Stimulated activated CD8-positive, alpha-beta memory T cell treated with anti-CD3 and anti-CD28 coated beads, Interleukin-4, amount 100 ng/mL, for 24 hours (primary cell): ENCODE data around the gene OR51E1.

Experiments
- DNase-seq: peaks from one replicate; pipeline ENCODE4 v3.0.0-alpha.2; 2020; ENCODE audit warnings: low read depth

The OR51E1 gene

GRCh38 chr11:4654635-4655369 lies 11.0 kb downstream of the OR51E1 start:
- no peak for DNase-seq

DNA sequence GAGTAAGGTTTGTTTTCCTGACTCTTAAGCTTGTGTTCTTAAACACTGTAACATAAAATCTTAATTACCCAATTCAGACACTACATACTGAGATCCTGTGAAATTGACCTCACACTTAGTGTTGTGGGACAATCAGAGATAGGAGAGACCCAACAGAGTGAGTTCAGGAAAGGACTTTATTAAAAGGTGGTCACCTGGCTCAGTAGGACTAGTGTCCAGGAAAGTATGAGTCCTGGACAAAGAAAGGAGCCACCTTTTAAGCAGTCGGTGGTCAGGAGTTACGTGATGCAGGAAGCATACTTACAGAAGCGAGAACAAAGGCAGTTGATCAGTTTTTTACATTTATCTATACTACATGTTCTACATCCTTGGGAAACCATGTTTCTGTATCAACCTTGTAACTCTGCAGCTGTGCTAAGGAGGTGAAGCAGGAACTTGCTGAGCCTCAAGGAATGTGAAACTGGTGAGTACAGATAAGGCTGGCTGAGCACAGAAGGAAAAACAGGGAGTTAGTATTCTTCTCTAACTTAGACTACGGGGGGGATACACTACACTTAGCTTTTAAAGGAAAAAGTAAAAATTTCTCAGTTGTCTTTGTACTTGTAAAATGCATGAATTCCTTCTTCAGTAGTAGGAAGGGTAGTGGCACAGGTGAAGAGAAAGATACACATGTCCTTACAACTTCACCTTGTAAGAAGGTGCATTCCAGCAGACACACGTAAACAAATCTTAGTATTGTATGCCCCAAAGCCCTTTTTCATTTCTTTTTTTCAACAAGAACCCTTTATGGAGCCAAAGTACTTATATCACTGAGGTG lies 15.1 kb downstream of the OR51E1 start:
- no peak for DNase-seq

DNA sequence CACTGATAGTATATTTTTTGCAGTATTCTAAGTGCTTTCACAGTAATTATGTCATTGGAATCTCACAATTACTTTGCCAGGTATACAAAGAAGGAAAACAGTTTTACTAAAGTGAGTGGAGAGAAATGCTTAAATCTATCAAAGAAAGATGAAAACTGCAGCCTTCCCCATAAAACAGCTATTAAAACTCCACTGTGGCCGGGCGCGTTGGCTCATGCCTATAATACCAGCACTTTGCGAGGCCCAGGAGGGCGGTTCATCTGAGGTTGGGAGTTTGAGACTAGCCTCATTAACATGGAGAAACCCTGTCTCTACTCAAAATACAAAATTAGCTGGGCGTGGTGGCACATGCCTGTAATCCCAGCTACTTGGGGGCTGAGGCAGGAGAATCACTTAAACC lies 19.1 kb downstream of the OR51E1 start:
- no peak for DNase-seq

DNA sequence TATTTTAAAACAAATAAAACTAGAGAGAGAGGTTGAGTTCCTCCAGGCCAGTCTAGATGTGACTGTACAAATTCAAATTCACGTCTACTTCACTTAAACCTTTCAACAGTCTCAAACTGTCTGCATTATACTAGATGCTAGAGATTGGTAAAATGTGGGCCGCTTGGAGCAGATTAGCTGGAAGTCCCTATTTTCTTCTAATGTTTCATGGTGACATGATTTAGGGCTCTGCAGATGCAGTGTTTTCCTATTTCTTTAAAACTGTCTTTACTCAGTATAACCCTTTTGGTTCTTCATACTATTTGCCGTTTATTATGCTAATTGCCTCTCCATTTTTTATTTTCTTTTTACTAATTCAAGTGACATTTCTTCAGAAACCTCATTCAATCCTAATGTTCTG lies 20.4 kb downstream of the OR51E1 start:
- DNase-seq = no peak

DNA sequence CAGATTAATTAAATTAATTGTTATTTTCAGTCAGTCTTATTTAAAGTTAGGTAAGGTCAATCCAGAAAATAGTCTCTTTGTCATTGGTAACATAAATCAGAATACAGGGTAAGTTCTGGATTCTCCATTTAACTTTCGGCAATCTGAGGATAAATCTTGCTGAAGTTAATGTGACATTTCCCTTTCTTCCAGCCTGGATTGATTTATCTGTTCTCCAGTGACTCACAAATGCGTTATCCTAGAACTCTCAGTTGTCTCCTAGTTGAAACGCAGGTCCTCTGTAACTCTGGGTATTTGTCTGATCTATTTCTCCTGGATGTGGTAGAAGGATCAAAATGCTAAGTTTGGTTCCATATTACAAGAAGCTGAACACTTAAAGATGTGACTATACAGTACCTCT lies 21.0 kb downstream of the OR51E1 start:
- no peak for DNase-seq

GRCh38 chr11:4665424-4665823 lies 21.6 kb downstream of the OR51E1 start:
- DNase-seq = no peak

DNA sequence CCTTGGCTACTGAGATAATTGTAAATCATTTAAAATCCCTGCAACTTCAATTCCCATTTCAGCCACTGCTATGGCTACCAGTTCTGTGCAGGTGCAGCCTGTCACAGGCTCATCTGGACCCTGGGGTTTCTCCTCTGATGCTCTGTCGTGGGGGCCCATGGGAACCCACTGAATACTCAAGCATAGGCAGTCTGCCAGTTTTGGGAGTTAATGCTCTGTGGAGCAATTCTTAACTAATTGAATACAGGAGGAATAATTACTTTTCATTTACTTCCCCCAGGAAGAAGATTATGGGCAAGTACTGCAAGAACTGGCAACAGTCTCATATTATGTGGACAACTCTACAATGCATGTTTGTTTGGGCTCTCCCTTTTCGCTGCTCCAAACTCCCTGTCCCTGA lies 28.0 kb downstream of the OR51E1 start:
- no peak for DNase-seq

GRCh38 chr11:4672470-4672869 lies 28.7 kb downstream of the OR51E1 start:
- no peak for DNase-seq

DNA sequence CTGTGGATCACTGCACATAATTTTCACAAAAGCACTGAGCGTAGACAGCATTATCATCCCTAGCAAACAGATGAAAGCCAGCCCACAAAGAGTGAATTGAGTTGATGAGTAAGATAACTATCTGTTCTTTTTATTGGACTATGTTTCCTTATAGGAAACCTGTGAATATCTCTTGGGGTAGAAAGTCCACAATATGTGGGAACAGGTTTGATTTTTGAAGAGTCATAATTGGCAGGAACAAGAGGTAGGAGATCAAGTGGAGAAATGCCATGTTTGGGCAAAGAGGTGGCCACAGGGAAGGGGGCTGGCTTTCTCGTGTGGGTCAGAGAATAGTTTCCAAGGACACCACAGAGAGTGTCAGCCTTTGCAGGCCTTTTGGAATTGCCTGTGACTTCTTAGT lies 30.0 kb downstream of the OR51E1 start:
- no peak for DNase-seq

- DNase-seq = no peak
Observed at GRCh38 chr11:4677948-4678347, 34.2 kb downstream of the OR51E1 start.

DNA sequence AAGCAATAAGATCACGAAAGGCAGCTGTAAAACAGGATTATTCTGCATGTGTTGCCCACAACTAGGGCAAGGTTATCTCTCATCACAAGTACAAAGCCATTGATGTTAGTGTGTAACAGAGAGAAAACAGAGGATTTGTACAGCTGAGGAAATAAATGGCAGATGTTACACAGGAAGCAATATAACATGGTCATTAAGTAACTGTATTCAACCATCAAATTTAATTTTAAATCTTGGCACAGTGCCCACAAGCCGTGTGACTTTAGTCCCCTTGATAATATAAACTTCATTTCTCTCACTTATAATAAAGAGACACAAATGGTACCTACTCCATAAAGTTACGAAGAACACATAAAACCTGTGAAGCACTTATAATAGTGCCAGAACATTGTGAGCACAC lies 36.6 kb downstream of the OR51E1 start:
- no peak for DNase-seq

DNA sequence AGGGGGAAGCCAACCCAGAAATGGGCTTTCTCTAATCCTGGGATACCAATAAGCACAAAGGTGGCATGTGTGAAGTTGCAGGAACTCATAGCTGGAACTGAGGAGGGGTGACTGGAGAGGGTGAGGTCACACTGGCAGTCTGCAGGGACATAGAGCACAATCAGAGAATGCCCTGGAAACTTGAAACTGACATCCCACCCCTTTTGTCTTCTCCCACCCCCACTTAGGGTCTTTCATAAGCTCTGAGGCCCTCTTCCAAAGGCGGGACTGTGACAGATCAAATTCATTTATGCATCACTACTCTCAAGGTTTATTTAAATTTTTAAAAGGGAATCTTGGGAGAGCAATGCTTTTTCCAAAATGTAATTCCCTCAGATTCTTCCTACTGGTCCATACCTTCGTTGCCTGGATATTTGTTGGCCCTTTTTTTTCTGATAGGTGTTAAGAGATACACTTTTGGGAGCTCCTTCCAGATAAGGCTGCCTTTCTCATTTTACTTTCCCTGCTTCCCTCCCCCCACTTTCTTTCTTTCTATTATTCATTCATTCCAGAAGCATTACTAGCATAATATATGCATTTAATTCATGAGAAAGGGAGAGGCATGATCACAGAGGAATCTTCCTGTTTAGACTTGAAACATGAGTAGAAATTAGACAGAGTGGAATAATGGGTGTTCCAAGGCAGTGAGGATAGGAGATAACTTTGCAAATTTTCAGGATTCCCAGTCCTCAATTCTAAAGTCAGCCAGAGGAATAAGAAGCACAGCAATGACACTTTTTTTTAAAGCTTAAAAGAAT lies 39.0 kb downstream of the OR51E1 start:
- DNase-seq = no peak

DNA sequence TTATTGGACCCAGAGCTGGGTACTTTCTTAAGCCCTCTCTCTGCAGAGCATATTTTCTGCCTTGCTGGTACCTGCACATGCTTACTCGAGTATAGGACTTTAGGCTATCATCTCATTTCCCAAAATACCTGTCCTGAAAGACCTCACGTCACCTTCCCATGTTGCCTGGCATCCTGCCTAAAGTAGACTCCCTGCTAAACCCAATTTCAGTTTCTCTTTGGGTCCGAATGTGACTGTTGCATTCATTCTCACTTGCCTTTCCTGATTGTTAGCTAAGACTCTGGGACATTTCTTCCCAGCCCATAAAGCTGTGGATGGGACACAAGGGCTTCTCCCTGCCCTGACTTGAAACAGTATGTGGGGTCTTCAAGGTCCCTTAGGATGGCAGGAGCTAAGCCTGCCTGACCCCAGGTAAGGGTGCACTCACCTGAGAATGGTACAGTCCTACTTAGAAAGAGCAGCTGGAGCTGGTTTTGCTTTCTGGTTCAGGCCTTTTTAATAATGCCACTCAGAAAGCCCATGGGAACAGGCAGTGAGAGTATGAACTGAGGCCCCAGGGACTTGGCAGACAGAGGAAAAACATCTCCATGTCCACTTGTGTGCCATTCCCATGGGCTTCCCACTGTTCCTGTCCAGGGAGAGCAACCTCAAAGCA lies 41.0 kb downstream of the OR51E1 start:
- DNase-seq = no peak

GRCh38 chr11:4695442-4695841 lies 51.7 kb downstream of the OR51E1 start:
- no peak for DNase-seq

- DNase-seq = no peak
Observed at GRCh38 chr11:4697585-4697984, 53.8 kb downstream of the OR51E1 start, which contains the start of gene OR51E2. OR51E2 (minus strand) TSS chr11:4697853; CDS start chr11:4682711, 15,142 bp downstream.

- DNase-seq = no peak
Observed at GRCh38 chr11:4699697-4700435, 56.1 kb downstream of the OR51E1 start.

GRCh38 chr11:4700436-4700820 lies 56.6 kb downstream of the OR51E1 start:
- no peak for DNase-seq

GRCh38 chr11:4704054-4704789 lies 60.4 kb downstream of the OR51E1 start, which contains the start of gene MMP26:
MMP26 (plus strand) TSS chr11:4704784.
- DNase-seq = no peak

- no peak for DNase-seq
Observed at GRCh38 chr11:4704790-4705334, 61.1 kb downstream of the OR51E1 start.
